ENCODE results near the gene MRAS.

GRCh38 chr3:138369151-138369900 lies 20.9 kb downstream of the MRAS start:
- TF ChIP-seq POLR2A (IDR thresholded peaks at IDR 0.05): no peak
- no peak for TF ChIP-seq CTCF (IDR thresholded peaks at IDR 0.05)
- TF ChIP-seq EP300 (IDR thresholded peaks at IDR 0.05): no peak
